ENCODE data around the gene TMEM63B. TPM values are rescaled to one million over a fixed set of nuclear protein-coding genes. Genes with fewer than 3 reads are reported as not detected.

Gene TMEM63B
- total RNA-seq, 2 donors from 2014 or later, result 7.6 to 11.9 TPM

DNA sequence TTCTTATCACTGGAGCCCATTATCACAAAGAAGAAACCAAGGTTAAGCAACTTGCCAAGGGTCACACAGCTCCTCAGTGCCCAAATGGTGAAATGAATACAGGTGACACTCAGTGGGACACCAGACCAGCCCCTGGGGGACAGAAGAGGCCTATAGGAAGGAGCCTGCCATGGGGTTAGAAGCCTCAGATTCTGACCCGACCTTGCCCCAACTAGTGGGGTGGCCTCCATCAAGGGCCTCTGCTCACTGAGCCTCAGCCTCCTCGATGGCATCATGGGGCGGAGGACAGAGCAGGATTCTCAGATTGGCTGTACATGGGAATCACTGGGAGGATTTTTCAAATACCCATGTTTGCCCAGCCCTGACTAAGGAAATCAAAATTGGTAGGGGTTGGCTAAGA lies 47.7 kb upstream of the TMEM63B start:
- Histone ChIP-seq H3K9me3 (no peaks in the 10 kb centered on the region), H3K36me3 (replicated peaks in 1 of 2; ENCODE audit: insufficient read depth in 1 of 2, low read depth in 2 of 2) (no peaks in the 10 kb centered on the region), H3K4me1 (peaks cover 13% of the 10 kb centered on the region), H3K27ac (no peak overlapping the region), H3K4me3 (no peak overlapping the region), H3K27me3 (no peaks in the 10 kb centered on the region)
- TF ChIP-seq, protein P1, sequence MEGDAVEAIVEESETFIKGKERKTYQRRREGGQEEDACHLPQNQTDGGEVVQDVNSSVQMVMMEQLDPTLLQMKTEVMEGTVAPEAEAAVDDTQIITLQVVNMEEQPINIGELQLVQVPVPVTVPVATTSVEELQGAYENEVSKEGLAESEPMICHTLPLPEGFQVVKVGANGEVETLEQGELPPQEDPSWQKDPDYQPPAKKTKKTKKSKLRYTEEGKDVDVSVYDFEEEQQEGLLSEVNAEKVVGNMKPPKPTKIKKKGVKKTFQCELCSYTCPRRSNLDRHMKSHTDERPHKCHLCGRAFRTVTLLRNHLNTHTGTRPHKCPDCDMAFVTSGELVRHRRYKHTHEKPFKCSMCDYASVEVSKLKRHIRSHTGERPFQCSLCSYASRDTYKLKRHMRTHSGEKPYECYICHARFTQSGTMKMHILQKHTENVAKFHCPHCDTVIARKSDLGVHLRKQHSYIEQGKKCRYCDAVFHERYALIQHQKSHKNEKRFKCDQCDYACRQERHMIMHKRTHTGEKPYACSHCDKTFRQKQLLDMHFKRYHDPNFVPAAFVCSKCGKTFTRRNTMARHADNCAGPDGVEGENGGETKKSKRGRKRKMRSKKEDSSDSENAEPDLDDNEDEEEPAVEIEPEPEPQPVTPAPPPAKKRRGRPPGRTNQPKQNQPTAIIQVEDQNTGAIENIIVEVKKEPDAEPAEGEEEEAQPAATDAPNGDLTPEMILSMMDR (IDR thresholded peaks at IDR 0.05), result no peak
- TF ChIP-seq POLR2A (IDR thresholded peaks at IDR 0.05), result no peak
- intact Hi-C loops (cut with DNase I), result loop anchor here (5.0 to 10.0 kb wide), 4 partner anchors 125 to 412 kb away; no protein-coding TSS in a partner anchor
- DNase-seq, result no peak
- ATAC-seq, result no peak
- 70% methylated on average over 3 of the region's 3 CpGs; no CpG with 5 or more reads in 1 of the 2 donors for WGBS, 2 donors

DNA sequence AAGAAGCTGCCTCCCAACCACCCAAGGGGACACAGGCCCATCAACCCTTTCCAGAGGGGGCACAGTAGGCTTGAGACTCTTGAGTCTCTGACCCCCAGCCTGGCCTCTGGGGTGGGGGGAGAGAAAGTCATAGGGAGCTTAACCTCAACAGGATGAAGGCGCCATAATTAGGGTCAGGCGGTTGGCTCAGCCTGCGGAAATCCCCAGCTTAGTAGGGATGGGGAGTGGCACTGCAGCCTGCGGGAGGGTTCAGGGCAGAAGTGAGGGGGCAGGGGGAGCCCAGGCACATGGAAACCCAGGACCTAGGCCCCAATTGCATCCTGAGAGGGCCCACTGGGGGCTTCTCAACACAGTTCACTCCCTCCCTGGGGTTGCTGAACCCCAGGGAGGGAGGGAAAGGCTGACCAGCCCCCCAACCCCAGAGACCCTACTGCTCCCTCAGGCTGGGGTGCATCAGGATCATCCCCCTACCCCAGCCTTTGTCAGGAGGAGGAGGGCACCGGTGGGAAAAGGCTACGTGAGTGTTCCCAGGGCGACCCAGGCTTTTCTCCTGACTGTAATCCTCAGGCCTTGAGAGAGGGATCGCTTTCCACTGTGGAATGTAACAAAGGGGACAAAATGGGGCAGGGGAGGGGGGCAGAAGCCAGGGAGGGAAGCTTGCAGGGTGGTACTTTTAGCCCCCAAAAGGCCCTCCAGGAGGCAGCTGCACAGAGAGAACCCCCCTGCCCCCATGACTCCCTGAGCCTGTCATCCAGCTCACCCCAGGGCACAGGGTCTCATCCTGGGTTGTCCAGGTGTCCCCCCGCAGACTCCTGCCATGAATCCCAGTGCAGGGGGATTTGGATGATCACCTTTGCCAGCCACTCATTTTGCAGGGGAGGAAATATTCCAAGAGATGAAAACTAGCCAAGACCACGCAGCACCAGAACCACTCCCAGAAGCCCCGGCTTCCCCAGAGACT lies 46.5 kb upstream of the TMEM63B start:
- no peak for ATAC-seq
- TF ChIP-seq, protein P1 (IDR thresholded peaks at IDR 0.05), result no peak
- no peak for TF ChIP-seq POLR2A (IDR thresholded peaks at IDR 0.05)
- 63 to 77% methylated on average over 8 to 11 of the region's 11 CpGs for WGBS, 2 donors
- DNase-seq, result no peak
- Histone ChIP-seq H3K4me1 (peaks cover 11% of the 10 kb centered on the region), H3K36me3 (replicated peaks in 1 of 2; ENCODE audit: insufficient read depth in 1 of 2, low read depth in 2 of 2) (no peaks in the 10 kb centered on the region), H3K27ac (no peak overlapping the region), H3K9me3 (no peaks in the 10 kb centered on the region), H3K27me3 (no peaks in the 10 kb centered on the region), H3K4me3 (no peak overlapping the region)
- intact Hi-C loops (cut with DNase I), result loop anchor here (5.0 to 10.0 kb wide), 3 partner anchors 226 to 414 kb away; no protein-coding TSS in a partner anchor

DNA sequence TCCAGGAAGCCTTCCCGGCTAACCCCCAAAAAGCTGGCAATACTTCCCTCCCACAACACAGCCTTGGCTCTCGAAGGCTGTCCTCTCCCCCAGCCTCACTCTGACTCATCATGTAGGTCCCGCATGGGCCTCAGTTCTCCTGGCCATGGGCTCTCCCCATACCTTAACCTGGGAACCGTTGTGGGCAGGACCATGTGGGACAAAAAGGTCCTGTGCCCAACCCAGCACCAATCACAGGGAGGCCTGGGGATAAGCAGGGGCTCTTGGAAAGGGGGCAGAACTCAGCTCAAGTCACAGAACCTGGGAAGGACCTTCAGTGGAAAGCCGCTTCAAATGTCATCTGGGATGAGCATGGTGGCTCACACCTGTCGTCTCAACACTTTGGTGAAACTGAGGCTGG lies 45.6 kb upstream of the TMEM63B start:
- no peaks in the 10 kb centered on the region for H3K9me3 ChIP-seq
- intact Hi-C loops (cut with DNase I), result loop anchor here (5.0 to 10.0 kb wide), 3 partner anchors 227 to 414 kb away; no protein-coding TSS in a partner anchor
- no peak for ATAC-seq
- no peaks in the 10 kb centered on the region for H3K27me3 ChIP-seq
- H3K27ac ChIP-seq, result no peak overlapping the region
- DNase-seq, result no peak
- no peak overlapping the region for H3K4me3 ChIP-seq
- no peaks in the 10 kb centered on the region for H3K36me3 ChIP-seq (replicated peaks in 1 of 2; ENCODE audit: insufficient read depth in 1 of 2, low read depth in 2 of 2)
- TF ChIP-seq POLR2A (IDR thresholded peaks at IDR 0.05), result no peak
- TF ChIP-seq, protein P1 (IDR thresholded peaks at IDR 0.05), result no peak
- peaks cover 3% of the 10 kb centered on the region for H3K4me1 ChIP-seq
- WGBS, 2 donors, result 70 to 79% methylated on average over 6 of the region's 6 CpGs

DNA sequence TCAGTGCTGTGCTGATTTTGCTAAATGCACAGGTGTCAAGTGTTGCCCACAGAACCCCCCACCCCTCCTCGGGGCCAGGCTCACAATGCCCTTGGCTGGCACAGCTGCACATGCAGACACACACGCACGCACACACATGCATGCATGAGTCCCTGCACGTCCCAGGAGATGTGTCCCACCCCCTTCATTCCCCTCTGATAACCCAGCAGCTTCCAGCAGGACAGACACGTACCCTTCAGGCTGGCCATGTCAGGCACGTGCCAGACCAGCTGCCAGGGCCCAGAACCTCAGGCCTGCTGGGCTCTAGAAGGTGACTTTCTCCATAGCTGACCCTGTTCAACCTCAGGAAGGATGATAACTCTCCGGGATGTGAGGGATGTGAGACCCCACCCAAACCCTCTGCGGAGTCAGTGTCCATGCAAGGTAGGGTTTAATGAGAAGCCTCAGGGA lies 44.5 kb upstream of the TMEM63B start:
- no peak overlapping the region for H3K27ac ChIP-seq
- ATAC-seq (no peak), DNase-seq (no peak)
- intact Hi-C loops (cut with DNase I), result loop anchor here (5.0 to 10.0 kb wide), 3 partner anchors 228 to 416 kb away; no protein-coding TSS in a partner anchor
- no peaks in the 10 kb centered on the region for H3K9me3 ChIP-seq
- no peaks in the 10 kb centered on the region for H3K27me3 ChIP-seq
- TF ChIP-seq POLR2A (IDR thresholded peaks at IDR 0.05), result no peak
- TF ChIP-seq, protein P1 (IDR thresholded peaks at IDR 0.05), result no peak
- H3K36me3 ChIP-seq (replicated peaks in 1 of 2; ENCODE audit: insufficient read depth in 1 of 2, low read depth in 2 of 2), result no peaks in the 10 kb centered on the region
- 82 to 87% methylated on average over 3 to 8 of the region's 8 CpGs for WGBS, 2 donors
- H3K4me3 ChIP-seq, result no peak overlapping the region
- peaks cover 9% of the 10 kb centered on the region for H3K4me1 ChIP-seq
